HepG2 (cell line): ENCODE measurements around the gene COPS6. TPM values are rescaled to one million over a fixed set of nuclear protein-coding genes. Genes with fewer than 3 reads are reported as not detected.

ENCODE experiments used
- GPN1 ChIP-seq: sonication (generic); formaldehyde crosslinking; IDR thresholded peaks from 2 replicates; pipeline ENCODE4 v1.5.1; 2020; ENCODE audit warnings: missing genetic modification reagents, borderline replicate concordance
- HIVEP1 ChIP-seq: sonication (generic); formaldehyde crosslinking; IDR thresholded peaks from 2 replicates; pipeline ENCODE4 v1.4.0; 2020; ENCODE audit warnings: mild to moderate bottlenecking, missing genetic modification reagents
- IKZF4 ChIP-seq: sonication (generic); formaldehyde crosslinking; IDR thresholded peaks from 2 replicates; pipeline ENCODE4 v1.5.1; 2020; ENCODE audit warnings: borderline replicate concordance, mild to moderate bottlenecking, low read depth, missing genetic modification reagents; ENCODE audit errors: not compliant biosample characterization
- MIXL1 ChIP-seq: IDR thresholded peaks from 2 replicates; pipeline ENCODE4 v1.6.1; 2016
- NFE2L2 ChIP-seq: fragments of 150-350 bp; IDR thresholded peaks from 2 replicates; pipeline ENCODE4 v1.6.1; 2014; ENCODE audit warnings: low read length
- PRDM10 ChIP-seq: sonication (generic); formaldehyde crosslinking; IDR thresholded peaks from 2 replicates; pipeline ENCODE4 v1.4.0; 2020; ENCODE audit warnings: low read depth, missing genetic modification reagents
- ZMYM4 ChIP-seq: sonication (generic); formaldehyde crosslinking; IDR thresholded peaks from 2 replicates; pipeline ENCODE4 v1.8.1; 2023; ENCODE audit warnings: mild to moderate bottlenecking, missing genetic modification reagents
- ZNF138 ChIP-seq: sonication (generic); formaldehyde crosslinking; IDR thresholded peaks from 2 replicates; pipeline ENCODE4 v1.5.0; 2020; ENCODE audit warnings: mild to moderate bottlenecking, low read depth, missing genetic modification reagents
- ZNF382 ChIP-seq: sonication (generic); formaldehyde crosslinking; IDR thresholded peaks from 2 replicates; pipeline ENCODE4 v1.5.0; 2020; ENCODE audit warnings: missing genetic modification reagents, mild to moderate bottlenecking, borderline replicate concordance
- ZNF589 ChIP-seq: sonication (generic); formaldehyde crosslinking; conservative IDR thresholded peaks from 2 replicates; pipeline ENCODE4 v1.8.0; 2022; ENCODE audit warnings: mild to moderate bottlenecking, moderate library complexity, missing genetic modification reagents
- ZNF609 ChIP-seq: sonication (generic); formaldehyde crosslinking; IDR thresholded peaks from 2 replicates; pipeline ENCODE4 v1.4.0; 2020; ENCODE audit warnings: mild to moderate bottlenecking, missing genetic modification reagents, borderline replicate concordance
- ZNF782 ChIP-seq: sonication (generic); formaldehyde crosslinking; IDR thresholded peaks from 2 replicates; pipeline ENCODE4 v1.4.0; 2020; ENCODE audit warnings: missing genetic modification reagents, mild to moderate bottlenecking, borderline replicate concordance
- ZNF878 ChIP-seq: sonication (generic); formaldehyde crosslinking; IDR thresholded peaks from 2 replicates; pipeline ENCODE4 v1.8.1; 2023; ENCODE audit warnings: mild to moderate bottlenecking, missing genetic modification reagents, moderate library complexity
- polyA plus RNA-seq, 8 experiments: library from polyadenylated mRNA; depleted of rRNA in 3 of 8; stranded (reverse) in 7 of 8; unstranded in 1 of 8; fragments of >200 nt; fragmentation: Illumina TruSeq in 4 of 8; extraction: Trizol in 4 of 8; gene quantifications; 2 replicates each; pipeline versions ENCODE4 v1.2.1 to v1.2.3, GENCODE V29; 2011 to 2016; ENCODE audit warnings: low read depth in 4 of 8, missing spikeins in 1 of 8, mixed read lengths in 1 of 8; ENCODE audit not compliant: insufficient read depth in 1 of 8
- total RNA-seq, 5 experiments: library from RNA; depleted of rRNA; stranded (reverse); fragments of >200 nt; fragmentation: Illumina TruSeq; extraction: Trizol; gene quantifications; 2 replicates each; pipeline ENCODE4 v1.2.3, GENCODE V29; 2016; ENCODE audit warnings: low read depth in 1 of 5
- TF ChIP-seq, protein P1 (sequence below): sonication (generic); formaldehyde crosslinking; IDR thresholded peaks from 2 replicates; pipeline ENCODE4 v1.5.1; 2020; ENCODE audit warnings: missing genetic modification reagents, mild to moderate bottlenecking, borderline replicate concordance
- TF ChIP-seq, protein P2 (sequence below): IDR thresholded peaks from 2 replicates; pipeline ENCODE4 v1.6.1; 2012; ENCODE audit warnings: low read length, improper control_type of control experiment

COPS6 gene
- total and polyA plus RNA-seq, 2 of the 13 experiments (the other 11 are each of a cell fraction or from before 2014, with no cell fraction given), result 33.4 to 117 TPM

- TF ChIP-seq ZNF609 (CRISPR knock-in tag) (no peak; the same call in 1 of the 2 replicates), ZNF589 (CRISPR knock-in tag) (no peak; the same call in 1 of the 2 replicates), HIVEP1 (CRISPR knock-in tag) (peak; percentile 96), ZNF138 (CRISPR knock-in tag) (0 out of 2 replicates have a peak, but pooled peaks have one; percentile 69), PRDM10 (CRISPR knock-in tag) (no peak), IKZF4 (CRISPR knock-in tag) (no peak), ZNF878 (peak; percentile 73; the same call in 1 of the 2 replicates), MIXL1 (CRISPR knock-in tag) (no peak), GPN1 (no peak), NFE2L2 (no peak), ZNF782 (CRISPR knock-in tag) (0 out of 2 replicates have a peak, but pooled peaks have one; percentile 55), ZNF382 (no peak), ZMYM4 (CRISPR knock-in tag) (peak; percentile 25; the same call in 1 of the 2 replicates)
- TF ChIP-seq, protein P1, sequence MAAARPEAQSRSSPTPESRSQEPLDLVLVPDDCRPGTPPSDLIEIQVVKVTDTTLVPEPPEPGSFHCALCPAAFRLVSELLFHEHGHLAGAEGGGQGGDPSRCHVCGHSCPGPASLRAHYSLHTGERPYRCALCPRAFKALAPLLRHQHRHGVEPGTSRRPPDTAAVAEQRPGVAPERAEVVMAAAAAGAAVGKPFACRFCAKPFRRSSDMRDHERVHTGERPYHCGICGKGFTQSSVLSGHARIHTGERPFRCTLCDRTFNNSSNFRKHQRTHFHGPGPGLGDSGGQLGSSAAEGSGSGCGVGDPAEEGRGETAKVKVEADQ (CRISPR knock-in tag), result no peak
- TF ChIP-seq, protein P2, sequence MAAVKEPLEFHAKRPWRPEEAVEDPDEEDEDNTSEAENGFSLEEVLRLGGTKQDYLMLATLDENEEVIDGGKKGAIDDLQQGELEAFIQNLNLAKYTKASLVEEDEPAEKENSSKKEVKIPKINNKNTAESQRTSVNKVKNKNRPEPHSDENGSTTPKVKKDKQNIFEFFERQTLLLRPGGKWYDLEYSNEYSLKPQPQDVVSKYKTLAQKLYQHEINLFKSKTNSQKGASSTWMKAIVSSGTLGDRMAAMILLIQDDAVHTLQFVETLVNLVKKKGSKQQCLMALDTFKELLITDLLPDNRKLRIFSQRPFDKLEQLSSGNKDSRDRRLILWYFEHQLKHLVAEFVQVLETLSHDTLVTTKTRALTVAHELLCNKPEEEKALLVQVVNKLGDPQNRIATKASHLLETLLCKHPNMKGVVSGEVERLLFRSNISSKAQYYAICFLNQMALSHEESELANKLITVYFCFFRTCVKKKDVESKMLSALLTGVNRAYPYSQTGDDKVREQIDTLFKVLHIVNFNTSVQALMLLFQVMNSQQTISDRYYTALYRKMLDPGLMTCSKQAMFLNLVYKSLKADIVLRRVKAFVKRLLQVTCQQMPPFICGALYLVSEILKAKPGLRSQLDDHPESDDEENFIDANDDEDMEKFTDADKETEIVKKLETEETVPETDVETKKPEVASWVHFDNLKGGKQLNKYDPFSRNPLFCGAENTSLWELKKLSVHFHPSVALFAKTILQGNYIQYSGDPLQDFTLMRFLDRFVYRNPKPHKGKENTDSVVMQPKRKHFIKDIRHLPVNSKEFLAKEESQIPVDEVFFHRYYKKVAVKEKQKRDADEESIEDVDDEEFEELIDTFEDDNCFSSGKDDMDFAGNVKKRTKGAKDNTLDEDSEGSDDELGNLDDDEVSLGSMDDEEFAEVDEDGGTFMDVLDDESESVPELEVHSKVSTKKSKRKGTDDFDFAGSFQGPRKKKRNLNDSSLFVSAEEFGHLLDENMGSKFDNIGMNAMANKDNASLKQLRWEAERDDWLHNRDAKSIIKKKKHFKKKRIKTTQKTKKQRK, result no peak
Observed at GRCh38 chr7:100101016-100101862, 12.5 kb downstream of the COPS6 start, which contains the start of the genes AP4M1 and MCM7 (continued).
